Fibroblast of gingiva (primary cell): ENCODE results near the gene TMBIM4.
"Not testable (repeated sequence)": the region's sequence is repeated elsewhere in the genome, so short reads cannot be mapped to it uniquely, and the experiment has no call there.

Experiments
- DNase-seq: peaks from one replicate; pipeline ENCODE4 v3.0.0-alpha.2; 2011; ENCODE audit warnings: low read depth

The TMBIM4 gene

GRCh38 chr12:66169221-66170170 lies at the start of gene TMBIM4:
TMBIM4 (minus strand) TSS chr12:66169996; CDS start chr12:66169951, 45 bp downstream.
- DNase-seq, result peak; percentile 95

GRCh38 chr12:66217342-66217917 lies 47.6 kb upstream of the TMBIM4 start:
- DNase-seq, result no peak

GRCh38 chr12:66213011-66213410 lies 43.2 kb upstream of the TMBIM4 start:
- DNase-seq, result not testable (repeated sequence)

GRCh38 chr12:66211573-66211972 lies 41.8 kb upstream of the TMBIM4 start:
- DNase-seq, result not testable (repeated sequence)

GRCh38 chr12:66210840-66211239 lies 41.0 kb upstream of the TMBIM4 start:
- DNase-seq, result peak; percentile 45

GRCh38 chr12:66206141-66206540 lies 36.3 kb upstream of the TMBIM4 start:
- no peak for DNase-seq

GRCh38 chr12:66203820-66204219 lies 34.0 kb upstream of the TMBIM4 start:
- DNase-seq, result no peak

- DNase-seq, result no peak
Measured at GRCh38 chr12:66199831-66200509, 30.2 kb upstream of the TMBIM4 start.

- DNase-seq, result no peak
Measured at GRCh38 chr12:66199141-66199540, 29.3 kb upstream of the TMBIM4 start.

- DNase-seq, result peak; percentile 13
Measured at GRCh38 chr12:66197495-66197921, 27.7 kb upstream of the TMBIM4 start.

GRCh38 chr12:66196806-66197205 lies 27.0 kb upstream of the TMBIM4 start:
- peak; percentile 4 for DNase-seq

GRCh38 chr12:66195242-66195641 lies 25.4 kb upstream of the TMBIM4 start:
- DNase-seq, result no peak

- DNase-seq, result no peak
Measured at GRCh38 chr12:66194122-66194521, 24.3 kb upstream of the TMBIM4 start.

GRCh38 chr12:66191547-66192126 lies 21.8 kb upstream of the TMBIM4 start:
- no peak for DNase-seq

- peak; percentile 33 for DNase-seq
Measured at GRCh38 chr12:66190519-66191370, 20.9 kb upstream of the TMBIM4 start.

- no peak for DNase-seq
Measured at GRCh38 chr12:66189889-66190288, 20.1 kb upstream of the TMBIM4 start.

- DNase-seq, result peak; percentile 28
Measured at GRCh38 chr12:66189486-66189843, 19.7 kb upstream of the TMBIM4 start.

GRCh38 chr12:66188584-66189485 lies 19.0 kb upstream of the TMBIM4 start, which contains the start of gene IRAK3:
IRAK3 (plus strand) TSS chr12:66189214; CDS start chr12:66189300, 86 bp downstream.
- DNase-seq, result peak; percentile 83

GRCh38 chr12:66187821-66188220 lies 18.0 kb upstream of the TMBIM4 start:
- no peak for DNase-seq

- DNase-seq, result no peak
Measured at GRCh38 chr12:66187036-66187435, 17.2 kb upstream of the TMBIM4 start.
